K562 (cell line): Measurements from ENCODE around the gene GOLGA2.

Source experiments
- CBX5 ChIP-seq: IDR thresholded peaks from 2 replicates; pipeline ENCODE4 v1.6.1; 2014; ENCODE audit warnings: low read depth, borderline replicate concordance
- CEBPG ChIP-seq, 3 experiments: fragments of 200-800 bp in 1 of 3; sonication (Bioruptor generic) in 1 of 3; sonication (generic) in 1 of 3; formaldehyde crosslinking in 1 of 3; IDR thresholded peaks in 2 of 3; conservative IDR thresholded peaks in 1 of 3; 2 replicates each; pipeline versions ENCODE4 v1.6.1 to v1.8.0; 2016 to 2022; ENCODE audit warnings: missing compliant biosample characterization in 2 of 3, missing genetic modification characterization in 2 of 3, mild to moderate bottlenecking in 1 of 3, missing genetic modification reagents in 1 of 3
- EP300 ChIP-seq: IDR thresholded peaks from 2 replicates; pipeline ENCODE4 v1.6.1; 2012; ENCODE audit warnings: low read length, improper control_type of control experiment
- MAFK ChIP-seq: IDR thresholded peaks from 2 replicates; pipeline ENCODE4 v1.6.1; 2011; ENCODE audit warnings: low read length, improper control_type of control experiment
- MEIS2 ChIP-seq: fragments of 450-650 bp; IDR thresholded peaks from 2 replicates; pipeline ENCODE4 v1.6.1; 2014; ENCODE audit warnings: mild to moderate bottlenecking; ENCODE audit not compliant: partially characterized antibody
- NBN ChIP-seq: fragments of 450-650 bp; IDR thresholded peaks from 2 replicates; pipeline ENCODE4 v1.6.1; 2016; ENCODE audit warnings: low read depth, mild to moderate bottlenecking
- NR2F6 ChIP-seq: fragments of 450-650 bp; formaldehyde crosslinking; IDR thresholded peaks from 2 replicates; pipeline ENCODE4 v1.4.0; 2020; ENCODE audit warnings: mild to moderate bottlenecking
- POLR2A ChIP-seq: fragments of 450-650 bp; conservative IDR thresholded peaks from 2 replicates; pipeline ENCODE4 v1.6.1; 2016
- RBBP5 ChIP-seq: fragments of 200-600 bp; sonication (generic); IDR thresholded peaks from 2 replicates; pipeline ENCODE4 v1.6.1; 2012; ENCODE audit warnings: borderline replicate concordance, mild to moderate bottlenecking, low read length, control low read depth, inconsistent platforms; ENCODE audit not compliant: insufficient read depth, poor library complexity, severe bottlenecking
- SMARCC2 ChIP-seq: fragments of 450-650 bp; IDR thresholded peaks from 2 replicates; pipeline ENCODE4 v1.6.1; 2017; ENCODE audit warnings: antibody characterized with exemption, moderate library complexity, mild to moderate bottlenecking, low read depth
- TCF7 ChIP-seq: sonication (generic); IDR thresholded peaks from 2 replicates; pipeline ENCODE4 v1.6.1; 2016; ENCODE audit warnings: antibody characterized with exemption, borderline replicate concordance
- ZNF408 ChIP-seq: fragments of 250-450 bp; sonication (Bioruptor Pico); IDR thresholded peaks from 2 replicates; pipeline ENCODE4 v1.4.0; 2020; ENCODE audit warnings: low read depth, mild to moderate bottlenecking, moderate library complexity
- TF ChIP-seq, protein P1 (sequence below), 3 experiments: IDR thresholded peaks in 2 of 3; conservative IDR thresholded peaks in 1 of 3; 2 replicates each; pipeline ENCODE4 v1.5.1; 2011 to 2012; ENCODE audit warnings: low read length in 3 of 3, mild to moderate bottlenecking in 3 of 3, control low read depth in 2 of 3, improper control_type of control experiment in 1 of 3, inconsistent platforms in 1 of 3, low read depth in 1 of 3, mixed read lengths in 1 of 3, moderate library complexity in 1 of 3; ENCODE audit not compliant: insufficient read depth in 2 of 3

DNA sequence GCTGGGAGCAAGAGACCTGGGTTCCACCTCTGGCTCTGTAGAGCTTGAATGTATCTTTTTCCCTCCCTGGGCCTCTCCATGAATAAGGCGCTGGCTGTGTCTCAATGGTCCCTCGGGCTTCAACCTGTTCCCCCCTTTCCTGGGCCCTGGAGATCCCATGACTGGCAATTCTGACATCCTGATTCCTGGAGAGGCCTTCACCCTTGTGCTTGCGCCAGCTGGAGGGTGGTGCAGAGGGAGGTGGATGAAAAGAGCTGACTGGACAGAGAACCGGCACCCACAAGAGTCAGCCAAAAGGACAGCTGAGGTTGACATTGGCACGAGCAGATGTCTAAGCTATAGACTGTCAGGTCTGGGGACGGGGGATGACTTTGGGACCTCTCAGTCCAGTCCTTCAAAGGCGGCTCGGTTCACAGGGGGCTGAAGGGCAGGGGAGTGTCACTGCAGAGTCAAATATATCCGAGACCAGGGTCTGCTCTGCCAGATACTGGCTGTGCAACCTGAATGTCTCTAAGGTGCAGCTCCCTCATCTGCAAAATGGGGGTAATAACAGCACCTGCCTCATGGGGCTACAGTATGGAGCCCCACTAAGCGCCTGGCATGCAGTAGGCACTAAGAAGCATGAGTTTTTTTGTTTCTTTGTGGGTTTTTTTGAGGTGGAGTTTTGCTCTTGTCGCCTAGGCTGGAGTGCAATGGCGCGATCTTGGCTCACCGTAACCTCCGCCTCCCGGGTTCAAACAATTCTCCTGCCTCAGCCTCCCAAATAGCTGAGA is 58.8 kb downstream of the GOLGA2 start:
- TF ChIP-seq NBN (no peak), NR2F6 (CRISPR knock-in tag) (no peak), CEBPG (CRISPR knock-in tag; IDR thresholded peaks at IDR 0.05) (no peak), CEBPG (tag; conservative IDR thresholded peaks at IDR 0.05 in 1 of 2, IDR thresholded peaks at IDR 0.05 in 1 of 2) (no peak), MEIS2 (no peak), ZNF408 (CRISPR knock-in tag) (no peak), SMARCC2 (no peak), EP300 (no peak), MAFK (no peak; the same call in 1 of the 2 replicates), POLR2A (no peak), TCF7 (no peak), CBX5 (no peak), RBBP5 (no peak)
- TF ChIP-seq, protein P1, sequence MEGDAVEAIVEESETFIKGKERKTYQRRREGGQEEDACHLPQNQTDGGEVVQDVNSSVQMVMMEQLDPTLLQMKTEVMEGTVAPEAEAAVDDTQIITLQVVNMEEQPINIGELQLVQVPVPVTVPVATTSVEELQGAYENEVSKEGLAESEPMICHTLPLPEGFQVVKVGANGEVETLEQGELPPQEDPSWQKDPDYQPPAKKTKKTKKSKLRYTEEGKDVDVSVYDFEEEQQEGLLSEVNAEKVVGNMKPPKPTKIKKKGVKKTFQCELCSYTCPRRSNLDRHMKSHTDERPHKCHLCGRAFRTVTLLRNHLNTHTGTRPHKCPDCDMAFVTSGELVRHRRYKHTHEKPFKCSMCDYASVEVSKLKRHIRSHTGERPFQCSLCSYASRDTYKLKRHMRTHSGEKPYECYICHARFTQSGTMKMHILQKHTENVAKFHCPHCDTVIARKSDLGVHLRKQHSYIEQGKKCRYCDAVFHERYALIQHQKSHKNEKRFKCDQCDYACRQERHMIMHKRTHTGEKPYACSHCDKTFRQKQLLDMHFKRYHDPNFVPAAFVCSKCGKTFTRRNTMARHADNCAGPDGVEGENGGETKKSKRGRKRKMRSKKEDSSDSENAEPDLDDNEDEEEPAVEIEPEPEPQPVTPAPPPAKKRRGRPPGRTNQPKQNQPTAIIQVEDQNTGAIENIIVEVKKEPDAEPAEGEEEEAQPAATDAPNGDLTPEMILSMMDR (IDR thresholded peaks at IDR 0.05 in 2 of 3, conservative IDR thresholded peaks at IDR 0.05 in 1 of 3; ENCODE audit: insufficient read depth in 2 of 3, low read depth in 1 of 3, low read length in 3 of 3), result no peak
